ENCODE measurements around the gene WHAMM.

Gene WHAMM

GRCh38 chr15:82880704-82881103 is 71.3 kb downstream of the WHAMM start:
- no peak for DNase-seq (ENCODE audit: low read depth)
- TF ChIP-seq, protein P1, sequence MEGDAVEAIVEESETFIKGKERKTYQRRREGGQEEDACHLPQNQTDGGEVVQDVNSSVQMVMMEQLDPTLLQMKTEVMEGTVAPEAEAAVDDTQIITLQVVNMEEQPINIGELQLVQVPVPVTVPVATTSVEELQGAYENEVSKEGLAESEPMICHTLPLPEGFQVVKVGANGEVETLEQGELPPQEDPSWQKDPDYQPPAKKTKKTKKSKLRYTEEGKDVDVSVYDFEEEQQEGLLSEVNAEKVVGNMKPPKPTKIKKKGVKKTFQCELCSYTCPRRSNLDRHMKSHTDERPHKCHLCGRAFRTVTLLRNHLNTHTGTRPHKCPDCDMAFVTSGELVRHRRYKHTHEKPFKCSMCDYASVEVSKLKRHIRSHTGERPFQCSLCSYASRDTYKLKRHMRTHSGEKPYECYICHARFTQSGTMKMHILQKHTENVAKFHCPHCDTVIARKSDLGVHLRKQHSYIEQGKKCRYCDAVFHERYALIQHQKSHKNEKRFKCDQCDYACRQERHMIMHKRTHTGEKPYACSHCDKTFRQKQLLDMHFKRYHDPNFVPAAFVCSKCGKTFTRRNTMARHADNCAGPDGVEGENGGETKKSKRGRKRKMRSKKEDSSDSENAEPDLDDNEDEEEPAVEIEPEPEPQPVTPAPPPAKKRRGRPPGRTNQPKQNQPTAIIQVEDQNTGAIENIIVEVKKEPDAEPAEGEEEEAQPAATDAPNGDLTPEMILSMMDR (conservative IDR thresholded peaks at IDR 0.05; ENCODE audit: control insufficient read depth, insufficient read depth, low read depth, low read length): no peak

GRCh38 chr15:82881747-82882146 is 72.3 kb downstream of the WHAMM start:
- TF ChIP-seq, protein P1 (conservative IDR thresholded peaks at IDR 0.05; ENCODE audit: control insufficient read depth, insufficient read depth, low read depth, low read length): no peak
- H3K4me3 ChIP-seq (ENCODE audit: control insufficient read depth, low read depth, low read length): no peak overlapping the region
- DNase-seq (ENCODE audit: low read depth): no peak

More at GRCh38 chr15:82880704-82881103, 71.3 kb downstream of the WHAMM start:
- no peak overlapping the region for H3K4me3 ChIP-seq (ENCODE audit: control insufficient read depth, low read depth, low read length)

DNA sequence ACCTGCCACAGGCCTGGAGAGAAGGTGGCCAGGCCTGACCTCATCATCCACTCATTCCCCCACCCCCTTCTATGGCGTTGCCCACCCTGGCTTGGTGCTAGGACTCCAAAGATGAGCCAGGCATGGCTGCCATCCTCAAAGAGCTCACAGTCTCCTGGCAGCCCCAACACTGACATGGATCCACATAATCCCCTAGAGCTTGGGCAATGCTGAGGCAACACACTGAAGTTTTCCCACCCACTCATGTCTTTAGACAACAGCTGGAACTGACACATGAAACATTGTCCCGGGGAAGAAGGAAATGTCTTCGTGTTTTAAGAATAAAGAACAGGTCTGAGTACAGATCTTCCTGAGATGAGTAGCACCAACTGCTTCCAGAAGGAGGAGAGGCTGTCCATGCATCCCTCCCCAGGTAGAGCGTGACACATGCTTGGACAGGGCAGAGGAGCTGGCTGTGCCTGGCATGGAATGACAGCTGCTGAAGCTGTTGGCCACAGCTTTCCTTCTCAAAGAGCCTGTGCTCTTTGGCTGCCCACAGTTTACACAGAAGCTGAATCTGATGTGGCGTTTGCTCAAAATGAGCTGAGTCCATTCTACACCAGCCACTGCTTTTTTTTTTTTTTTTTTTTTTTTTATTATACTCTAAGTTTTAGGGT is 73.0 kb downstream of the WHAMM start:
- TF ChIP-seq, protein P1 (conservative IDR thresholded peaks at IDR 0.05; ENCODE audit: control insufficient read depth, insufficient read depth, low read depth, low read length): no peak
- H3K4me3 ChIP-seq (ENCODE audit: control insufficient read depth, low read depth, low read length): no peak overlapping the region
- no peak for DNase-seq (ENCODE audit: low read depth)

Measured in fibroblast of mammary gland (primary cell).